ENCODE results near the gene CEMP1. TPM values are rescaled to one million over a fixed set of nuclear protein-coding genes. Genes with fewer than 3 reads are reported as not detected.
A peak's percentile ranks its signal among the peaks of the same experiment; 100 is the strongest.

The CEMP1 gene
- total RNA-seq, 2 donors from 2014 or later = 1.3 to 8.1 TPM

GRCh38 chr16:2515180-2515851 lies 15.9 kb downstream of the CEMP1 start:
- intact Hi-C loops (cut with DNase I) = loop anchor here (2.0 kb wide), 1 partner anchor 19 kb away; no protein-coding TSS in a partner anchor
- DNase-seq (ENCODE audit: low spot score) = no peak
- Histone ChIP-seq H3K36me3 (no peaks in the 10 kb centered on the region), H3K27ac (peak overlapping the region; percentile 98), H3K4me1 (replicated peaks) (peaks cover 34% of the 10 kb centered on the region), H3K9me3 (no peaks in the 10 kb centered on the region), H3K27me3 (replicated peaks; ENCODE audit: insufficient read depth) (no peaks in the 10 kb centered on the region), H3K4me3 (peak overlapping the region; percentile 100)
- 27% methylated on average over 14 of the region's 14 CpGs for WGBS
- TF ChIP-seq POLR2A (IDR thresholded peaks at IDR 0.05) = peak; percentile 12
- no peak for TF ChIP-seq POLR2AphosphoS5 (IDR thresholded peaks at IDR 0.05)
- TF ChIP-seq CTCF (IDR thresholded peaks at IDR 0.05) = no peak

- Histone ChIP-seq H3K27ac (peak overlapping the region; percentile 98), H3K4me1 (replicated peaks) (peaks cover 31% of the 10 kb centered on the region), H3K27me3 (replicated peaks; ENCODE audit: insufficient read depth) (no peaks in the 10 kb centered on the region), H3K36me3 (no peaks in the 10 kb centered on the region), H3K9me3 (no peaks in the 10 kb centered on the region), H3K4me3 (peak overlapping the region; percentile 100)
- no peak for TF ChIP-seq POLR2AphosphoS5 (IDR thresholded peaks at IDR 0.05)
- TF ChIP-seq CTCF (IDR thresholded peaks at IDR 0.05) = peak in 1 of 4 experiments; percentile 7
- intact Hi-C loops (cut with DNase I) = loop anchor here (2.0 kb wide), 1 partner anchor 20 kb away; no protein-coding TSS in a partner anchor
- under 1% methylated on average over 26 of the region's 63 CpGs for WGBS
- DNase-seq (ENCODE audit: low spot score) = no peak
These were observed 16.7 kb downstream of the CEMP1 start for GRCh38 chr16:2514333-2515179.

- 2% methylated on average over 76 of the region's 122 CpGs for WGBS
- Histone ChIP-seq H3K36me3 (no peaks in the 10 kb centered on the region), H3K9me3 (no peaks in the 10 kb centered on the region), H3K27me3 (replicated peaks; ENCODE audit: insufficient read depth) (no peaks in the 10 kb centered on the region), H3K4me3 (peak within 1 kb of the TSS; percentile 100), H3K27ac (peak within 1 kb of the TSS; percentile 98), H3K4me1 (replicated peaks) (peaks cover 22% of the 10 kb centered on the region)
- DNase-seq (ENCODE audit: low spot score) = peak; percentile 92
- intact Hi-C loops (cut with DNase I) = loop anchor here (2.0 kb wide), 1 partner anchor 21 kb away; no protein-coding TSS in a partner anchor
- TF ChIP-seq POLR2AphosphoS5 (IDR thresholded peaks at IDR 0.05) = peak; percentile 70
- TF ChIP-seq POLR2A (IDR thresholded peaks at IDR 0.05) = peak; percentile 88
- no peak for TF ChIP-seq CTCF (IDR thresholded peaks at IDR 0.05)
These were observed 17.5 kb downstream of the CEMP1 start, which contains the start of gene ATP6V0C for GRCh38 chr16:2513405-2514332. TSS of gene ATP6V0C (plus strand) at chr16:2513952. CDS start at chr16:2514104, 152 bp downstream.

GRCh38 chr16:2512735-2513404 lies 18.3 kb downstream of the CEMP1 start:
- 40% methylated on average over 15 of the region's 15 CpGs for WGBS
- no peaks in the 10 kb centered on the region for H3K27me3 ChIP-seq (replicated peaks; ENCODE audit: insufficient read depth)
- no peaks in the 10 kb centered on the region for H3K9me3 ChIP-seq
- H3K4me1 ChIP-seq (replicated peaks) = peaks cover 20% of the 10 kb centered on the region
- no peaks in the 10 kb centered on the region for H3K36me3 ChIP-seq
- peak overlapping the region; percentile 98 for H3K27ac ChIP-seq
- DNase-seq (ENCODE audit: low spot score) = no peak
- H3K4me3 ChIP-seq = peak overlapping the region; percentile 100
- intact Hi-C loops (cut with DNase I) = no loop called here
- TF ChIP-seq POLR2AphosphoS5 (IDR thresholded peaks at IDR 0.05) (no peak), CTCF (IDR thresholded peaks at IDR 0.05) (no peak), POLR2A (IDR thresholded peaks at IDR 0.05) (no peak)

All from prostate gland (tissue), 2 donors.